PC-3 (cell line): Measurements from ENCODE around the gene THADA. TPM values are rescaled to one million over a fixed set of nuclear protein-coding genes. Genes with fewer than 3 reads are reported as not detected.

ENCODE experiments used
- ATAC-seq: fragments of 200-7000 bp; cut with Tn5 transposase; 2 replicates; pipeline ENCODE4 v1.9.1; 2020; ENCODE audit warnings: mild to moderate bottlenecking, moderate library complexity
- BruUV-seq: library from RNA; stranded (reverse); fragments of 400-500 nt; replicated peaks from 2 replicates; lab custom pipeline; 2021; lab: Mats Ljungman, UMichigan
- CTCF ChIA-PET: fragments of 300-600 bp; sonication (Branson Sonifier 250); formaldehyde crosslinking; loops from one replicate; lab custom pipeline; 2022; ENCODE audit warnings: antibody characterized with exemption; lab: Charles Lee
- POLR2A ChIA-PET: fragments of 300-600 bp; sonication (Branson Sonifier 250); formaldehyde crosslinking; loops from one replicate; lab custom pipeline; 2022; ENCODE audit warnings: antibody characterized with exemption; ENCODE audit not compliant: unreplicated experiment; lab: Charles Lee
- DNase-seq: peaks from one replicate; pipeline ENCODE4 v3.0.0-alpha.2; 2015
- H2AFZ ChIP-seq: fragments of 300-600 bp; sonication (generic); 2 replicates; pipeline ENCODE4 v1.6.0; 2016; ENCODE audit warnings: antibody characterized with exemption, low read length
- H3F3A ChIP-seq: fragments of 300-600 bp; sonication (generic); one replicate; pipeline ENCODE4 v1.6.0; 2017; ENCODE audit warnings: antibody characterized with exemption, low read length, control low read depth, mild to moderate bottlenecking; ENCODE audit not compliant: unreplicated experiment
- H3K27ac ChIP-seq: fragments of 300-600 bp; sonication (generic); 2 replicates; pipeline ENCODE4 v1.5.1; 2016; ENCODE audit warnings: mild to moderate bottlenecking, low read length
- H3K27me3 ChIP-seq: fragments of 300-600 bp; sonication (generic); 2 replicates; pipeline ENCODE4 v1.6.1; 2016; ENCODE audit warnings: low read length, mixed read lengths
- H3K36me3 ChIP-seq: fragments of 300-600 bp; sonication (generic); 2 replicates; pipeline ENCODE4 v1.6.1; 2016; ENCODE audit warnings: low read depth, mixed run types, low read length, mixed read lengths
- H3K4me1 ChIP-seq: fragments of 300-600 bp; sonication (generic); 2 replicates; pipeline ENCODE4 v1.5.1; 2016; ENCODE audit warnings: low read length; ENCODE audit not compliant: insufficient read depth
- H3K4me2 ChIP-seq: fragments of 300-600 bp; sonication (generic); 2 replicates; pipeline ENCODE4 v1.6.0; 2016; ENCODE audit warnings: low read length
- H3K4me3 ChIP-seq: fragments of 300-600 bp; sonication (generic); 2 replicates; pipeline ENCODE4 v1.5.1; 2016; ENCODE audit warnings: mild to moderate bottlenecking, low read length, mixed read lengths
- H3K79me2 ChIP-seq: fragments of 300-600 bp; sonication (generic); 2 replicates; pipeline ENCODE4 v1.6.1; 2017; ENCODE audit warnings: low read length, mixed read lengths
- H3K9ac ChIP-seq: fragments of 300-600 bp; sonication (generic); 2 replicates; pipeline ENCODE4 v1.6.0; 2016; ENCODE audit warnings: mild to moderate bottlenecking, low read length
- H3K9me2 ChIP-seq: fragments of 300-600 bp; sonication (generic); replicated peaks from 2 replicates; pipeline ENCODE4 v1.6.1; 2016; ENCODE audit warnings: mixed run types, low read length, mixed read lengths
- H3K9me3 ChIP-seq: fragments of 300-600 bp; sonication (generic); 2 replicates; pipeline ENCODE4 v1.6.1; 2016; ENCODE audit warnings: low read length, mixed read lengths
- H4K20me1 ChIP-seq: fragments of 300-600 bp; sonication (generic); 2 replicates; pipeline ENCODE4 v1.6.1; 2016; ENCODE audit warnings: low read length, mixed read lengths
- EZH2 ChIP-seq: fragments of 300-600 bp; sonication (generic); IDR thresholded peaks from one replicate; pipeline ENCODE4 v1.6.1; 2017; ENCODE audit warnings: antibody characterized with exemption, mild to moderate bottlenecking, low read length; ENCODE audit not compliant: unreplicated experiment
- EZH2phosphoT487 ChIP-seq: fragments of 300-600 bp; sonication (generic); IDR thresholded peaks from 2 replicates; pipeline ENCODE4 v1.6.1; 2018; ENCODE audit warnings: mild to moderate bottlenecking, antibody characterized with exemption, low read length, borderline replicate concordance
- intact Hi-C: fragments of 100-400 bp; cut with micrococcal nuclease; formaldehyde crosslinking; loops from 2 replicates; pipeline ENCODE4 v1.9.0; 2023
- total RNA-seq: library from RNA; depleted of rRNA; stranded (reverse); fragments of >200 nt; gene quantifications from 2 replicates; pipeline ENCODE4 v1.2.3, GENCODE V29; 2014
- TF ChIP-seq, protein P1 (sequence below): fragments of 300-600 bp; sonication (generic); conservative IDR thresholded peaks from 2 replicates; pipeline ENCODE4 v1.5.1; 2017; ENCODE audit warnings: antibody characterized with exemption, low read depth, mild to moderate bottlenecking, low read length

Gene THADA
- total RNA-seq, 1 experiment from 2014 or later = 33.6 TPM

DNA sequence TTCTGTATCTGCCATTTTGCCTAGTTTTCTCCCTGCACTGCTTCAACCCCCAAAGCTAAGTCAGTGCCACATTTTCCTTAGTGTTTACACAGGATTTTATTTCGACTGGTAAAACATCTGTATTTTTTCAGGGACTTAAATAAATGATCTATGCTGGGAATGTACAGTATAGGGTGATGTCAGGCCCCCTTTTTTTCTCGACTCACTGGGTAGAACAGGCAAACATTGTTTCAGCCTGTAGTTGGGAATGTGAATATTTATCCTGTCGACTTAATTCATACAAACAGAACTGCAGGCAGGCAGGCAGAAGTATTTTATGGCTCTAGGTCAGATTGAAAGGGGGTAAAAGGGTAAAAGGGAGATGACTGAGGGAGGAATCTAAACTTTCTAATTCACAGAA is 245.9 kb downstream of the THADA start:
- no peaks in the 10 kb centered on the region for H3K9me3 ChIP-seq
- H3K27ac ChIP-seq = no peak overlapping the region
- no peak overlapping the region for H3K9ac ChIP-seq
- no peaks in the 10 kb centered on the region for H3K27me3 ChIP-seq
- no peak overlapping the region for H3K4me2 ChIP-seq
- H2AFZ ChIP-seq = no peak overlapping the region
- H3K4me3 ChIP-seq = no peak overlapping the region
- DNase-seq (no peak), ATAC-seq (no peak; the same call in 1 of the 2 replicates)
- no peaks in the 10 kb centered on the region for H4K20me1 ChIP-seq
- ChIA-PET POLR2A (no interaction called here), CTCF (no interaction called here)
- BruUV-seq = no TSS peak
- intact Hi-C loops = no loop called here
- no peaks in the 10 kb centered on the region for H3K36me3 ChIP-seq
- no peaks in the 10 kb centered on the region for H3K79me2 ChIP-seq
- no peaks in the 10 kb centered on the region for H3K9me2 ChIP-seq
- H3K4me1 ChIP-seq = no peaks in the 10 kb centered on the region
- no peak for TF ChIP-seq EZH2
- TF ChIP-seq EZH2phosphoT487 = no peak
- TF ChIP-seq, protein P1, sequence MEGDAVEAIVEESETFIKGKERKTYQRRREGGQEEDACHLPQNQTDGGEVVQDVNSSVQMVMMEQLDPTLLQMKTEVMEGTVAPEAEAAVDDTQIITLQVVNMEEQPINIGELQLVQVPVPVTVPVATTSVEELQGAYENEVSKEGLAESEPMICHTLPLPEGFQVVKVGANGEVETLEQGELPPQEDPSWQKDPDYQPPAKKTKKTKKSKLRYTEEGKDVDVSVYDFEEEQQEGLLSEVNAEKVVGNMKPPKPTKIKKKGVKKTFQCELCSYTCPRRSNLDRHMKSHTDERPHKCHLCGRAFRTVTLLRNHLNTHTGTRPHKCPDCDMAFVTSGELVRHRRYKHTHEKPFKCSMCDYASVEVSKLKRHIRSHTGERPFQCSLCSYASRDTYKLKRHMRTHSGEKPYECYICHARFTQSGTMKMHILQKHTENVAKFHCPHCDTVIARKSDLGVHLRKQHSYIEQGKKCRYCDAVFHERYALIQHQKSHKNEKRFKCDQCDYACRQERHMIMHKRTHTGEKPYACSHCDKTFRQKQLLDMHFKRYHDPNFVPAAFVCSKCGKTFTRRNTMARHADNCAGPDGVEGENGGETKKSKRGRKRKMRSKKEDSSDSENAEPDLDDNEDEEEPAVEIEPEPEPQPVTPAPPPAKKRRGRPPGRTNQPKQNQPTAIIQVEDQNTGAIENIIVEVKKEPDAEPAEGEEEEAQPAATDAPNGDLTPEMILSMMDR = no peak
- H3F3A ChIP-seq = no peaks in the 10 kb centered on the region

DNA sequence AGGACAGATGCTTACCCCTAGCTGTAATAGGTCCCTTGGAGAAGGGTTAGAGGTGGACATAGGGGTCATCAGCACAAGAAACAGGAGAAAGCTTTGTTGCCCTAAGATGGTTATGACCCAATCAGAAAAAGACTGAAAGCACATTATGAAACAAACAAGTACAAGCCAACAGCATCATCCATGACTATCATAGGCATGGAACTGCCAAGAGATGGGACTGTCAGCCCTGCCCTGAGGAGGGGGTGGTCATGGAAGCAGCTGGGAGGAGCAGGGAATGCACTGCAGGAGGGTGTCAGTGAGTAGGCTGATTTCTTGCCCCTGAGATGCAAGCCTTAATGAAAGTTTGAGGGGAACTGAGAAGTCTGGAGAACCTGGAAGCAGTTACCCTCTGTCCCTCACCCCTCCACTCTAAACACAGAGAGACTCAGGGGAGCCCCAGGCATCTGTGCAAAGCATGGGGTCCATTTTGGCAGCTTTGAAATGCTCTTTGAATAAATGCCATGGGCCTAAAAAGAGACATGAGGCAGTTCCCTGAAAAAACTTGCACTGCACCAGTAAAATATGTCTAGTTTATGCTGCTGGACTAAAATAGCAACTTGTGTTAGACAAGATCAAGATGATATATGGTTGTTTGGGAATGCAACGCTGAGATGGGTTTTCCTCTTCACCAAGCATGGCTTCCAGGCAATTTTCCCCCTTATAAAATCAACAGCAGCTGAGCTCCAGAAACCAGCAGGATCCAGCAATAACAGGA is 246.8 kb downstream of the THADA start:
- Histone ChIP-seq H3K79me2 (no peaks in the 10 kb centered on the region), H4K20me1 (no peaks in the 10 kb centered on the region), H3K4me1 (no peaks in the 10 kb centered on the region), H3K9me2 (no peaks in the 10 kb centered on the region), H2AFZ (no peak overlapping the region), H3K9ac (no peak overlapping the region), H3K27ac (no peak overlapping the region), H3K4me2 (no peak overlapping the region), H3K4me3 (no peak overlapping the region), H3K36me3 (no peaks in the 10 kb centered on the region), H3F3A (no peaks in the 10 kb centered on the region), H3K27me3 (no peaks in the 10 kb centered on the region), H3K9me3 (no peaks in the 10 kb centered on the region)
- intact Hi-C loops = no loop called here
- TF ChIP-seq, protein P1 = no peak
- TF ChIP-seq EZH2 = no peak
- no peak for DNase-seq
- no peak for ATAC-seq
- CTCF ChIA-PET = no interaction called here
- BruUV-seq = no TSS peak
- POLR2A ChIA-PET = no interaction called here

DNA sequence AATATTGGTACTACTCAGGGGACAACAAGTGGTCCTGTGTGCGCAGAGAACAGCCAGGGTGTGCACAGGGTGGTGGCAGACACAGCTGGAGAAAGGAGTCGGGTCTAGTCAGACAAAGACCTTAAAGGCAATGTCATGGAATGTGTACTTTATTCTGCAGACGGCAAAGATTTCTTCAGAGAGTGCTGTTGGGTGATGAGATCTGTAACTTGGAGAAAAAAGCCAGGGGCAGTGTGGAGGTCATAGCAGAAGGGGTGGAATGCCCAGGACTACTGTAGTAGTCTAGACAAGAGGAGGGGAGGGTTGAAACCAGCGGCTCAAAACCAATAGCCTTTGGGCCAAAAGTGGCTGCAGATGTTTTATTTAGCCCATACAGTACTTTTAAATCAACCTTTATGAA is 248.1 kb downstream of the THADA start:
- H3K4me3 ChIP-seq = no peak overlapping the region
- H3K79me2 ChIP-seq = no peaks in the 10 kb centered on the region
- H3K9me2 ChIP-seq = no peaks in the 10 kb centered on the region
- no peak for ATAC-seq
- H3K36me3 ChIP-seq = no peaks in the 10 kb centered on the region
- TF ChIP-seq EZH2 (no peak), EZH2phosphoT487 (no peak)
- TF ChIP-seq, protein P1 = no peak
- POLR2A ChIA-PET = no interaction called here
- CTCF ChIA-PET = no interaction called here
- no peaks in the 10 kb centered on the region for H3F3A ChIP-seq
- no peak overlapping the region for H3K9ac ChIP-seq
- no peak overlapping the region for H3K4me2 ChIP-seq
- BruUV-seq = no TSS peak
- DNase-seq = no peak
- no peaks in the 10 kb centered on the region for H3K9me3 ChIP-seq
- intact Hi-C loops = no loop called here
- H3K27ac ChIP-seq = no peak overlapping the region
- H3K27me3 ChIP-seq = no peaks in the 10 kb centered on the region
- no peak overlapping the region for H2AFZ ChIP-seq
- no peaks in the 10 kb centered on the region for H3K4me1 ChIP-seq
- no peaks in the 10 kb centered on the region for H4K20me1 ChIP-seq
